ENCODE measurements around the gene NOTUM.

- TF ChIP-seq CTCF (IDR thresholded peaks at IDR 0.05) (no peak), POLR2A (IDR thresholded peaks at IDR 0.05) (no peak), POLR2AphosphoS5 (IDR thresholded peaks at IDR 0.05) (no peak), EP300 (IDR thresholded peaks at IDR 0.05) (no peak)
Observed at GRCh38 chr17:81907219-81908145, 53.5 kb downstream of the NOTUM start.
